B cell (primary cell): ENCODE results near the gene CCDC88C.

Source experiments
- EZH2 ChIP-seq: IDR thresholded peaks from 2 replicates; pipeline ENCODE4 v1.6.1; 2012; ENCODE audit warnings: borderline replicate concordance, low read depth, mild to moderate bottlenecking, moderate library complexity, low read length; ENCODE audit not compliant: insufficient read depth, poor library complexity, severe bottlenecking
- TF ChIP-seq, protein P1 (sequence below): fragments of 200-600 bp; IDR thresholded peaks from one replicate; pipeline ENCODE4 v1.8.0; 2022; ENCODE audit warnings: antibody characterized with exemption, mild to moderate bottlenecking

- TF ChIP-seq, protein P1, sequence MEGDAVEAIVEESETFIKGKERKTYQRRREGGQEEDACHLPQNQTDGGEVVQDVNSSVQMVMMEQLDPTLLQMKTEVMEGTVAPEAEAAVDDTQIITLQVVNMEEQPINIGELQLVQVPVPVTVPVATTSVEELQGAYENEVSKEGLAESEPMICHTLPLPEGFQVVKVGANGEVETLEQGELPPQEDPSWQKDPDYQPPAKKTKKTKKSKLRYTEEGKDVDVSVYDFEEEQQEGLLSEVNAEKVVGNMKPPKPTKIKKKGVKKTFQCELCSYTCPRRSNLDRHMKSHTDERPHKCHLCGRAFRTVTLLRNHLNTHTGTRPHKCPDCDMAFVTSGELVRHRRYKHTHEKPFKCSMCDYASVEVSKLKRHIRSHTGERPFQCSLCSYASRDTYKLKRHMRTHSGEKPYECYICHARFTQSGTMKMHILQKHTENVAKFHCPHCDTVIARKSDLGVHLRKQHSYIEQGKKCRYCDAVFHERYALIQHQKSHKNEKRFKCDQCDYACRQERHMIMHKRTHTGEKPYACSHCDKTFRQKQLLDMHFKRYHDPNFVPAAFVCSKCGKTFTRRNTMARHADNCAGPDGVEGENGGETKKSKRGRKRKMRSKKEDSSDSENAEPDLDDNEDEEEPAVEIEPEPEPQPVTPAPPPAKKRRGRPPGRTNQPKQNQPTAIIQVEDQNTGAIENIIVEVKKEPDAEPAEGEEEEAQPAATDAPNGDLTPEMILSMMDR = no peak
- TF ChIP-seq EZH2 = no peak
These were observed 109.3 kb downstream of the CCDC88C start for GRCh38 chr14:91308337-91308736.
